HG02973 (cell line): ENCODE results near the gene CUTA.
"Not testable (repeated sequence)": the region's sequence is repeated elsewhere in the genome, so short reads cannot be mapped to it uniquely, and the experiment has no call there.

Source experiments
- ATAC-seq: cut with Tn5 transposase; IDR thresholded peaks from one replicate; pipeline ENCODE4 v1.9.1; 2021; ENCODE audit warnings: moderate library complexity; ENCODE audit not compliant: unreplicated experiment

The CUTA gene

DNA sequence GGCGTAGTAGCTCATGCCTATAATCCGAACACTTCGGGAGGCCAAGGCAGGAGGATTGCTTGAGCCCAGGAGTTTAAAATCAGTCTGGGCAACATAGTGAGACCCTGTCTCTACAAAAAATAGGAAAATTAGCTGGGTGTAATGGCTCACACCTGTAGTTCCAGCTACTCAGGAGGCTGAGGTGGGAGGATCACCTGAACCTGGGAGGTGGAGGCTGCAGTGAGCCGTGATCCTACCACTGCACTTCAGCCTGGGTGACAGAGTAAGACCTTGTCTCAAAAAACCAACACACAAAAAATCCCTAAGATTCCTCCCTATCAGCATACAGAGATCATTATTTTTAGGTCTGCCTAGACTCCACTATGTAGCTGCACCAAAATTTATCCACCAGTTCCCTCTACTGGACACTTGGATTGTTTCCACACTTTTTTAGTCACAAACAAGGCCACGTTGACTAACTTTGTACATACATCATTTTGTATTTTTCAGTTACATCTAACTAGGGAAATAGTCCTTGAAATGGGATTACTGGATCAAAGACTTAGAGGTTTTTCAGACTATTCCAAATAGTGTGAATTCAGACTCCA, 10.7 kb downstream of the CUTA start:
- ATAC-seq: no peak

DNA sequence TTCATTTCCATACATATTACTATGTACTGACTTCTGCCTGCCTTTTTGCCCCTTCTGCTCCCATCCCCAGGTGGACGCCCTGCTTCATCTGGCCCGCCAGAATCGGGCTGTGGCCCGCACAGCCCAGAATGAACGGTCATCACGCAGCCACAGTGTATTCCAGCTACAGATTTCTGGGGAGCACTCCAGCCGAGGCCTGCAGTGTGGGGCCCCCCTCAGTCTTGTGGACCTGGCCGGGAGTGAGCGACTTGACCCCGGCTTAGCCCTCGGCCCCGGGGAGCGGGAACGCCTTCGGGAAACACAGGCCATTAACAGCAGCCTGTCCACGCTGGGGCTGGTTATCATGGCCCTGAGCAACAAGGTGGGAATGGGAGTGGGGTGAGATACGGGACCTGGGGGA, 11.8 kb downstream of the CUTA start:
- ATAC-seq: no peak

DNA sequence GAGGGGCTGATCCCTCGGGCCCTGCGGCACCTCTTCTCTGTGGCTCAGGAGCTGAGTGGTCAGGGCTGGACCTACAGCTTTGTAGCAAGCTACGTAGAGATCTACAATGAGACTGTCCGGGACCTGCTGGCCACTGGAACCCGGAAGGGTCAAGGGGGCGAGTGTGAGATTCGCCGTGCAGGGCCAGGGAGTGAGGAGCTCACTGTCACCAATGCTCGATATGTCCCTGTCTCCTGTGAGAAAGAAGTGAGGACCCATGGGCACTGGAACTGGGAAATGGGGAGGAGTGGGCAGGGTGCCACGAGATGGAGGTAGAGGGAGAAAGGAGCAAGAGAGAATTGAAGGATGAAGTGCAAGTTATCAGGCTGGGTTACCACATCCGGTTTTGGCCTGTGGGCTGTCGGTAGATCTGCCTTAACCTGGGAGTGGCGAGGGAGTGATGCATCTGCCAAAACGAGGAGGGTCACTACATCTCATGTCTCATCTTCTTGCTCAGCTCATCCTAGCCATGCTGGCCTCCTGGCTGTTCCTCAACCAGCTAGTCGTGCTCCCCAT, 12.4 kb downstream of the CUTA start:
- no peak for ATAC-seq

DNA sequence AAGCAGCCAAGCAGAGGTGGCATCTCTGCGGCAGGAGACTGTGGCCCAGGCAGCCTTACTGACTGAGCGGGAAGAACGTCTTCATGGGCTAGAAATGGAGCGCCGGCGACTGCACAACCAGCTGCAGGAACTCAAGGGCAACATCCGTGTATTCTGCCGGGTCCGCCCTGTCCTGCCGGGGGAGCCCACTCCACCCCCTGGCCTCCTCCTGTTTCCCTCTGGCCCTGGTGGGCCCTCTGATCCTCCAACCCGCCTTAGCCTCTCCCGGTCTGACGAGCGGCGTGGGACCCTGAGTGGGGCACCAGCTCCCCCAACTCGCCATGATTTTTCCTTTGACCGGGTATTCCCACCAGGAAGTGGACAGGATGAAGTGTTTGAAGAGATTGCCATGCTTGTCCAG, 13.0 kb downstream of the CUTA start:
- ATAC-seq: no peak

DNA sequence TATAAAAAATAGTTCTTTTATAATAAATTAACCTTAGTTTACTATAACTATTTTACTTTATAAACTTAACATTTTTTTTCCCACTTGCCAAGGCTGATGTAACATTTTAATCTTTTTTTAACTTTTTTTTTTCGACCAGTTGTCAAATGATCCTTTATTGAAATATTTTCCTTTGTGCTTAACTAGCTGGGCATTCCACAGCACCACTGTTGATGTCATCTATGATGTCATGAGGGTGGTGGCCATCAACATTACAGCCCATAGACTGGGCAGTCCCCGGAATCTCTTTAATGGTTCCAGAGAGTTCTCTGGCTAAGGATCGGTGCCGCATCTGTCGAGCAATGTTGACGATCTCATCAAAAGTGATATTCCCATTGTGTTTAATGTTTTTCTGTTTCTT, 18.0 kb downstream of the CUTA start:
- ATAC-seq: not testable (repeated sequence)

DNA sequence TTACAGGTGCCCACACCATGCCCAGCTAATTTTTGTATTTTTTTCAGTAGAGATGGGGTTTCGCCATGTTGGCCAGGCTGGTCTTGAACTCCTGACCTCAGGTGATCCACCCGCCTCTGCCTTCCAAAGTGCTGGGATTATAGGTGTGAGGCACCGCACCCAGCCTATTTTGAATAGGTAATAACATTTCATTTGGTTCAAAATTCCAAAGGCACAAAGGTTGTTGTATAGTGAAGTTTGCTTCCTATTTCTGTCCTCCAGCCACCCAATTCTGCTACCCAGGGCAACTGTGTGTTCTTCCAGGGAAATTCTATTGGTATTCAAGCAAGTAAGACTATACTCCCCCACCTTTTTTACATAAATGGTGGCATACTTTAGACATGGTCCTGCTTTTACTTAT, 19.3 kb downstream of the CUTA start:
- ATAC-seq: not testable (repeated sequence)

DNA sequence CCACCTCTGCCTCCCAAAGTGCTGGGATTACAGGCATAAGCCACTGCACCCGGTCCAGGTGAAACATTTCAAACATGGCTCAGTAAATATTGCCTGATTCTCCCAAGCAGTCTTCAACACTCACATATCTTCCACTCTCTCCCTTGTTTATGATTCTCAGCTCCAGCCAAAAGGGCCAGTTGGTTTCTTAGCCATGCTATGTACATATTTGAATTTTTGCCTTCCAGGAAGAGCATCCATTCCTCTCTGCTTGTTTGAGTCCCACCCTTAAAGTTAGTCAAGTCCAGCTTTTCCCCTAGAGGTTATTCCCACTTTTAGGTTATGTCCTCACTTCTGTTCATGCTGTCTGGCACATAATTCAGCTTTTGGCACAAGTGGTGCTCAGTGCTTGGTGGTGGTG, 20.4 kb downstream of the CUTA start:
- ATAC-seq: no peak

DNA sequence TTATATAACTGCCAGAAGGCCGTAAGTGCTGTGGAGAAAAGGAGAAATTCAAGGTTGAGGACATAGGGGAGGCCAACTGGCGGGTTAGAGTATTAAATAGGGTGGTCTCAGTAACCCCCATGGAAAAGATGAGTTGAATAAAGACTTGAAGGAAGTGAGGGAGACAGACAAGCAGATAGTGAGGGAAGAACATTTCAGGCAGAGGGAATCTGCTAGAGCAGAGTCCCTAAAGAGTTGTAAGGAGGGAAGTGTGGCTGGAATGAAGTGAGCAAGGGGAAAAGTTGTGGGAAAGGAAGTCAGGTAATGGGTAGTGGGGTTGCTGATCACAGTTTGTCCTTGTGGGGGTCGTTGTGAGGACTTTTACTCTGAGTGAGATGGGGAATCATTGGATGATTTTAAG, 24.9 kb downstream of the CUTA start:
- ATAC-seq: no peak

DNA sequence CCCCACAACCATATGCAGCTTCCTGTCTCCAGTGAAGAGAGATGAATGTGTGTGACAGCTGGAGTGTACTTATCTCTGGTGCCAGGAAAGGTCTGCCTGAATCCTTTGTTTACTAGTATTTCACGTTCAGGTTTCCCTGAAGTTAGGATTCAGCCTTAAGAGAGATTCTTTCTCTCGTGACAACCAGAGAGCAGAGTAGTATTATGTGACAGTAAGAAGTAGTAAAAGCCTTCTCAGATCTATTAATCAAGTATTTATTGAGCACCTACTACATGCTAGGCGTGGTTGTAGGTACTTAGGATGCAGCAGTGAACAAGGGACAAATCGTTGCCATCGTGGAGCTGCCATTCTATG, 25.3 kb downstream of the CUTA start:
- ATAC-seq: no peak

DNA sequence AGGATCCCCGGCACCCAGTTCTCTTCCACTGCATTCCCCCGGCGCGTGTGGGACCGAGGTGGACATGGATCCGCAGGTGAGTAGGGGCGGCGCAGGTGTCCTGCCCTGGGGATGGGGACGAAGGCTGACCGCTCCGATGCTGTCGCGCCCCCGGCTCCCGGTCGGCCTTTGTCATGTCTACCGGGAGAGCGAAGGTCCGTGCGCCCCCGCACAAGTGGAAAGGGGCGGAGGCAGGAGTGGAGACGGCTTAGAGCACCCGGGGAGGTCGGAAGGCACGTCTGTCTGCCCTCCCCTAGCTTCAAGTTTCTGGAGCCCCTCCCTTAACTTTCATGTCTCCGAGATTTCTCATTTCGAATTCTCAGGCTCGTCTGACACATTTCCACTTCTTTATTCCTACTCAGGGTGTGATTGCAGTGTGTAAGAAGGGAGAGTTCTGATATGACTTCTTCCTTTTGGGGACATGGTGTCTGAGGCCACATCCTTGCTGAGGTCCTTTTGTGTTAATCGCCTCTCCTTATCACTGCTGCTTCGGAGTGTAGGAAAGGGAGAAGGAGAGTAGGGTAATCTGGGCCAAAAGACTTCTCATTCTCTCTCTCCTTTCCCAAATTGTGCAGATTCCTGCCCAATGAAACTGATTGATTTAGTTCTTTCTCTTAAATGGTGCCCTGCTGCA, 25.8 kb downstream of the CUTA start:
- peak; percentile 12 for ATAC-seq

DNA sequence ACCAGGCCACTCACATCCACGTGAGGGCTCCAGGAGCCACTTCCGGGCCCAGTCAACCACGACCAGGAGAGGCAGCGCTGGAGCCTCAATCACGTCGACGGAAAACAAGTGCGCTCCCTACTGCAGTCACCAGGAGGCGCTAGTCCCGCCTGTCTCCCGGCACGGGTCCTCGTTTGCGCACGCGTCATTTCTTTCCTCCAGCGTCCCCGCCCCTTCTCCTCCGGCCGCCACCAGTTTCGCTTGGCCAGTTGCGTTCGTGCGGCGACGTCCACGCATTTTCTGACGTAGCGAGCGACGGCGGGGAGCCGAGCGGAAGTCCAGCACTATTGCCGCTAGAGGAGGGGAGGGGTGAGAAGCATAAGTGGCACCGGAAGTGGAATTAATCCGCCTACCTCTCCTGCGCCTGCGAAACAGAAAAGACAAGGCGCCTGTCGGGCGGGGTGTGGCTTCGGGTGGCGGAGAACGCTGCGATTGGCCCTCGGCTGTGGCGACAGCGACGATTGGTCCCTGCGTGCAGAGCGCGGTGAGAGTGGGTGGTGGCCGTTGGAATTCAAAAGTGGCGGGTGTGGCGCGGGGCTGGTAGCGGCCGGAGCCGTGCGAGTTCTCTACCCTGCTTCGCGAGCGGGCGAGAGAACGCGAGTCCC, 26.5 kb downstream of the CUTA start, which contains the start of gene KIFC1:
Gene KIFC1, plus strand, starts transcription at position 546 of the 644 bp plus-strand sequence. CDS start 163 bp downstream, outside the sequence.
- ATAC-seq: peak; percentile 80

DNA sequence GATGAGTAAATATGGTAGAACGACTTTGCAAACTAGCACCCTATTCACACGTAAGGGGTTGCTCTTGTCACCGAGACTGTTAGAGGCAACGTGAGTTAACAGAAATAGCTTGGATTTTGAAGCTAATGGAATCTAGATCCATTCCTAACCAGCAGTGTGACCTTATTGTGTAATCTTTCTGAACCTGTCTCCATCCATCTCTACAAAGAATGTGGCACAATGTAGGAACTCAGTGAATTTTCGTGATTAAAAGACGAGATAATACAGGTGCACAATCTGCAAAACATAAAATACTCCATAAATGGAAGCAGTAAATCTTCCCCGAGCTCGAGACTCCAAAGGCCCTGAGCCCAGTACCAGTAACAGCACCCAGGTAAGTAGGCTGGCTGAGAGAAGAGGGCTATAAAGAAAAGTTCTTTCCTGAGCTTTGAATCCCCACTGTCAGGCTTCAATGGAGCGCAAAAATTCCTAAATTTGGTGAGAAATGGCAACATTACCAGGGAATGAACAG, 27.1 kb downstream of the CUTA start:
- ATAC-seq: no peak

DNA sequence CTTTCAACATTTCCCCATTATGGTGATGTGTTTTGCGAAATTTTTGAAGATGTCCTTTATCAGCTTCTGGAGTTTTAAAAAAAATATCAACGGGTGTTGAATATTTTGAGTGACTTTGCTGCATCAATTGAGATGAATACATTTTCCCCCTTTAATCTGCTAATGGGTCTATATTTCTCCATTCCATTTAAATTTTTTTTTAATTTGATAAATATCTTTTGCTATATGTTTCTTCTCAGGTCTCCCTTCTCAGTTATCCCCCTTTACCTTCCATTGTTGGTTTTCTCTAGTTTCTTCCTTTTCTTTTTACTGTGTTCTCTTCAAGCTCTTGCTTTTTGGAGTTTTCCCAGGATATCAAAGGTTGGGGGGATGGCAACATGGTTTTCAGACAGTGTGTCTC, 27.7 kb downstream of the CUTA start:
- ATAC-seq: no peak

DNA sequence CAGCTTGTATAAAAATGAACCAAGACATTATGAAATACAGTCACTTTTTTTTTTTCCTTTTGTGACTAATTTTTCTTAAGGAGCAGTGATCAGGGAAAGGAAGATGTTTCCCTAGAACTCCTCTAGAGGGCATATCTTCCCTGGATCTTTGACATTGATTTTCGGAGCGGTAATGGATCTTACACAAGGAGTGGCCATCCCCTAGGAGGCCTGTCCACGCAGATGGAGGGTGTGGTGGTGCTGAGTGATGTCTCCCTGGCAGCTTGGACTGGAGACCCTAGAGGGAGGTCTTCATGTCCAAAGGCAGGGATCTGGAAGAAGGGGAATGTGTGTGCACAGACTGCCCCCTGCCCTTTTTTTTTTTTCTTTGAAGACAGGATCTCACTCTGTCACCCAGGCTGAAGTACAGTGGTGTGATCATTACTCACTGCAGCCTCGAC, 33.3 kb downstream of the CUTA start:
- no peak for ATAC-seq

DNA sequence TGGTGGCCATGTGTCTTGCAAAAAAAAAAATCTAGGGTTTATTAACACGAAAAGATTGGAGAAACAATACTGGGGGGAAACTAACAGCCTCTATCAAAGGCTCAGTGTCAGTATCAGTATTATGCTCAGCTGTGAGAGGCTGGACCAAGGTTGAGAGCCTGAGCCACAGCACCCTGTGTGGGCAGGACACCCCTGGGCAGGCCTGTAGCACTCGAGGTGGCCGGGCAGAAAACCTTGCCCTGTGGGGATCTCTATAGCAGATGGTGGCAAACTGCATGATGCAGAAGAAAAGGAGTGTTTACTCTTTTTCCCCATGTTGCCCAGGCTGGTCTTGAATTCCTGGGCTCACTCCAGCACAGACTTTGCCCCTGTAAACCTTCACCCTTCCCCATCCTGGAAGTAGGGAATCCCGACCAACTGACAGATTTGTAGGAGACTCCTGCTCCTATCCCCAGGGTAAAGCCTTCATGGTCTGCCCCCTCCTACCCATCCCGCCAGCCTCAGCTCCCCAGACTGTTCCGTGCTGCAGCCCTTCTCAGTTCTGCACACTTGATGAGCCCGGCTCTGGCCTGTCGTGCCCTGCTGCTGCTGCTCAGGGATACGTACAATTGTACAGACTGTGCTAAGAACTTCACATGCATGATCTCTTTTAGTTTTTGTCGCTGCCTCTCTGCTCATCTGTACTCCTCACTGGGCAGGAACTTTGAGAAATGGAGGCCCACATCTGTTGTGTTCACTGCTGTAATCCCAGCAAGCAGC, 34.3 kb downstream of the CUTA start:
- no peak for ATAC-seq

DNA sequence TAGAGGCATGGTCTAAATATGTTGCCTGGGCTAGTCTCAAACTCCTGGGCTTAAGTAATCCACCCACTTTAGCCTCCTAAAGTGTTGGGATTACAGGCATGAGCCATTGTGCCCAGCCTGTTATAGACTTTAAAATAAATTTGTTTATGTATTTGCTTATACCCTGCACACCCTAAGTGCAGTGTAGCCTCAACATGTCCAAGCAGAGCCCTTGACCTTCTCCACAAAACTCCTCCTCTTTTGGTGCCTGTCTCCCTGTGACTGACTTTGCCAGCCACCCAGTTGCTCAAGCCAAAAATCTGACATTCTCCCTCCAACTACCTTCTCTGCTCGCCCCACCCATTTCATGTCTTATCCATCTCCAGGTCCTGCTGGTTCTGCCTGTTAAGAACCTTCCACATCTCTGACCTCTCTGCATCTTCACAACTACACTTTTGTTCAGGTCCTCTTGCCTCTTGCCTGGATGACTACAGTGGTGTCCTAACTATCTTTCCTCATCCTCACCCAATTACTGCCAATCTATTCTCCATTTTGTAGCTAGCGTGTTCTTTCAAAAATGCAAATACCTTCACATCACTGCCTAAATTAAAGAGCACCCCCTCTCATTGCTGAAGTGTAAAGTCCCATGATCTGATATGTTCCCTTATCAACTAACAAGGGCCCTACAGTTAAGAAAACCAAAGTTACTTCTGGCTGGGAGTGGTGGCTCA, 37.5 kb downstream of the CUTA start:
- no peak for ATAC-seq

DNA sequence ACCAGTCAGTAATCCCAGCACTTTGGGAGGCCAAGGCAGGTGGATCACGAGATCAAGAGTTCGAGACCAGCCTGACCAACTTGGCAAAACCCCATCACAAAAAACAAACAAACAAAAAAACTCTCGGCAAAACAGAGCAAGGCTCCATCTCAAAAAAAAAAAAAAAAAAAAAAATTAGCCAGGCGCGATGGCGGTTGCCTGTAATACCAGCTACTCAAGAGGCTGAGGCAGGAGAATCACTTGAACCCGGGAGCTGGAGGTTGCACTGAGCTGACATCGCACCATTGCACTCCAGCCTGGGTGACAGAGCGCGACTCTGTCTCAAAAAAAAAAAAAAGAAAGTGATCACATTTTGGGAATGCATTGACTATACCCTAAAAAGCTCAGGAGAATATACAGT, 38.7 kb downstream of the CUTA start:
- ATAC-seq: not testable (repeated sequence)

DNA sequence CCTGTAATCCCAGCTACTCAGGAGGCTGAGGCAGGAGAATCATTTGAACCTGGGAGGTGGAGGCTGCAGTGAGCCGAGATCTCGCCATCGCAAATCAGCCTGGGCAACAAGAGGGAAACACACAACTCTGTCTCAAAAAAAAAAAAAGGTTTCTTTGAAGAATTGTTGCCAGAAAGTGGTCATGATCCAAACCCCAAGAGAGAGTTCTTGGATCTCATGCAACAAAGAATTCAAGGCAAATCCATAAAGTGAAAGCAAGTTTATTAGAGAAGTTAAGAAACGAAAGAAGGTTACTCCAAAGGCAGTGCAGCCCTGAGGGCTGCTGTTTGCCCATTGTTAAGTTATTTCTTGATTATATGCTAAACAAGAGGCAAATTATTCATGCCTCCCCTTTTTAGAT, 40.7 kb downstream of the CUTA start:
- ATAC-seq: no peak

DNA sequence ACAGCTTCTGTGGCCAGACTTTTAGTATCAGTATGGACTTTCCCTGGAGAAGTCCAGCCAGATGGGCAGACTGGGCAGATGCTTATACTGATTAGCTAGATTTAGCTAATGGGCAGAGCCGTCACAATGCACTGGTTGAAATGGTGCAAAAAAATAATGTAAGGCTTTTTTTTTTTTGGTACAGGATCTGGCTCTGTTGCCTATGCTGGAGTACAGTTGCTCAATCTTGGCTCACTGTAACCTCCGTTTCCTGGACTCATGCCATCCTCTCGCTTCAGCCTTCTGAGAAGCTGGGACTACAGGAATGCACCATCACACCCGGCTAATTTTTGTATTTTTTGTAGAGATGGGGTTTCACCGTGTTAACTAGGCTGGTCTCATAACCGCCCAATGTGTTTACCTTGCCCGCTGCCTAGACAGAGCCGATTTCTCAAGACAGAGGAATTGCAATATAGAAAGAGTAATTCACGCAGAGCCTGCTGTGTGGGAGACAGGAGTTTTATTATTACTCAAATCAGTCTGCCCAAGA, 42.7 kb downstream of the CUTA start:
- no peak for ATAC-seq
